Left lobe of liver (tissue), 2 donors: ENCODE results near the gene ULK4. TPM values are rescaled to one million over a fixed set of nuclear protein-coding genes. Genes with fewer than 3 reads are reported as not detected.
A peak's percentile ranks its signal among the peaks of the same experiment; 100 is the strongest.
"Not testable (repeated sequence)": the region's sequence is repeated elsewhere in the genome, so short reads cannot be mapped to it uniquely, and the experiment has no call there.

Source experiments
- ATAC-seq: fragments of 200-7000 bp; cut with Tn5 transposase; one replicate; pipeline ENCODE4 v1.9.1; 2020; ENCODE audit warnings: mild to moderate bottlenecking, moderate library complexity
- DNase-seq: peaks from one replicate; pipeline ENCODE4 v3.0.0-alpha.2; 2020; ENCODE audit warnings: low spot score
- total RNA-seq: library from RNA; stranded (reverse); gene quantifications from one replicate; pipeline ENCODE4 v1.2.1, GENCODE V29; 2021
- donor health status: DM: no; HTN: no; CAD: no; lungs with moderate emphysema.
- donor health status: DM: no; HTN: yes; CAD: no.

Gene ULK4
- total RNA-seq, 1 donor from 2014 or later = 2.3 TPM

DNA sequence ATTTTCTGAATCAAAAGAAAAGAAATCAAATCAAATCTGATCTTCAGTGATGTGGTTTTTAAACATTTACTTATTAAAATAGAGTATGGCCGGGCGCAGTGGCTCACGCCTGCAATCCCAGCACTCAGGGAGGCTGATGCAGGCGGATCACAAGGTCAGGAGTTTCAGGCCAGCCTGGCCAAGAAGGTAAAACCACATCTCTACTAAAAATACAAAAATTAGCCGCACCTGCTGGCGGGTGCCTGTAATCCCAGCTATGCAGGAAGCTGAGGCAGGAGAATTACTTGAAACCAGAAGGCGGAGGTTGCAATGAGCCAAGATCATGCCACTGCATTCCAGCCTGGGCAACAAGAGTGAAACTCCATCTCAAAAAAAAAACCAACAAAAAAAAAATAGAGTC lies 169.1 kb downstream of the ULK4 start:
- DNase-seq = no peak
- no peak for ATAC-seq

DNA sequence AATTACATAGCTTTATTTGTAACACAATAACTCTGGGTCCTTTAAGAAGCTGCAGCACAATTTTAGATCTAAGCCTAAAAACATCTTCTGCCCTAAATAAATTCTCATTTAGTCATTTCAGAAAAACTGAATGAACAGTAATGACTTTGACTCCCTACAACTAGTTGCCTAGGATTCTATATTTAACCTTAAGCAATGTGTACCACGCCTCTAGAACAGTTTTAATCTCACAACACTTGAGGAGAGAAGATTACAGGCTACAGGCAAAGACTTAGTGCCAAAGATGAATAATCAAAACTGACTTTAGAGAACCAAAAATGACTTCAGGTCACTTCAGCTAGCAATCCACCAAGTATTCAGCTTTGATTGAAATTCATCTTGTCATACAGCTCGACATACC lies 192.8 kb downstream of the ULK4 start:
- no peak for ATAC-seq

DNA sequence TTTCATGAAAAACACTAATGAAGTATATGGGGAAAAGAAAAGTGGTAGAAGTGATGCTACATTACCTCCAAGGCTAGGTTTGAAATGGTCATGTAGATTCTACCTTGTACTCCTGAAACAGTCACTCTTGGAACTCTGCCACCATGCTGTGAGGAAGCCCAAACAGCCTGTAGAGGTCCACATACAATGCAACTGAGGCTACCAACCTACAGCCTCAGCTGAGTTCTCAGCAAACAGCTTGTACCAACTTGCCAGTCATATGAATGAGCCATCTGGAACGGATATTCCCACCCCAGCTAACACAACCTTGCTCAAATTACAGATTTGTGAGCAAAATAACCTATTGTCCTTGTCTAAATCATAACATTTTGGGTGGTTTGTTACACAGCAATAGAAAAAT lies 193.5 kb downstream of the ULK4 start:
- DNase-seq (no peak), ATAC-seq (no peak)

More for the DNA sequence above, 192.8 kb downstream of the ULK4 start:
- no peak for DNase-seq

DNA sequence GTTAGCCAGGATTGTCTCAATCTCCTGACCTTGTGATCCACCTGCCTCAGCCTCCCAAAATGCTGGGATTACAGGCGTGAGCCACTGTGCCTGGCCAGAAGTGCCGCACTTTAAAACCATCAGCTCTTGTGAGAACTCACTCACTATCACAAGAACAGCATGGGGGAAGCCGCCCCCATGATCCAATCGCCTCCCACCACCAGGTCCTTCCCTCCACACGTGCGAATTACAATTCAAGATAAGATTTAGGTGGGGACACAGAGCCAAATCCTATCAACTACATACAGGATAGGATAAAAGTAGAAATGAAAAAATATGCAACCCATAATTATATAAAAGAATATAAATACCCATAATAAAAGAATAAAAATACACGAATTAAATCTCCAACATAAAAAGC lies 199.0 kb downstream of the ULK4 start:
- not testable (repeated sequence) for ATAC-seq

DNA sequence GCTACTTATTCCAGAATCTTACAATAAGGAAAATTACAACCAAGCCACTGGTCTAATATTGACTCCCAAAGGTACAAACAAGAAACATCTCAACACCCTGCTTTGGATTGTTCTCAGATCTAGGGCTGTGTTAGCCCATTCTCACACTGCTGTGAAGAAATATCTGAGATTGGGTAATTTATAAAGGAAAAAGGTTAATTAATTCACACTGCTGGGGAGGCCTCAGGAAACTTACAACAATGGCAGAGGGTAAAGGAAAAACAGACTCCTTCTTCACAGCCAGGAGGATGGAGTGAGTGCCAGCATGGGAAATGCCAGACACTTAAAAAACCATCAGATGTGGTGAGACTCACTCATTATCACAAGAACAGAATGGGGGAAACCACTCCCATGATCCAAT lies 208.3 kb downstream of the ULK4 start:
- no peak for ATAC-seq
- DNase-seq = no peak

More for the DNA sequence above, 199.0 kb downstream of the ULK4 start:
- not testable (repeated sequence) for DNase-seq

DNA sequence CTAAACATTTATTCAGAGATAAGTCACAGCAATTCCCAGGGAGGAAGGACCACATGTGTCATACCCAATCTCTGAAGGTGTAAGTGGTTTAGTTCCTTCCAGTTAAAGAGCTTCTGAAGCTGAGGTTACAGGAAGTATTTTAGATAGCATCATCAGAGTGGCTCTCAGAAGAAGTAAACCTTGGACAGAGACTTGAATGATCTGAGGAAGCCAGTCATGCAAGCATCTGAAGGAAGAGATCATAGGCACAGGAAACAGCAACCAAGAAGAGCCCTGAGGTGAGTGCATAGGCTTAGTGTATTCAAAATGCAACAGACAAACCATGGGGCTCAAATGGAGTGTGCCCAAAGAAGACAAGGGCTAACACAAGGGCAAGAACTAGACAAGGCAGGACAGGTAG lies 210.3 kb downstream of the ULK4 start:
- ATAC-seq (no peak), DNase-seq (no peak)

DNA sequence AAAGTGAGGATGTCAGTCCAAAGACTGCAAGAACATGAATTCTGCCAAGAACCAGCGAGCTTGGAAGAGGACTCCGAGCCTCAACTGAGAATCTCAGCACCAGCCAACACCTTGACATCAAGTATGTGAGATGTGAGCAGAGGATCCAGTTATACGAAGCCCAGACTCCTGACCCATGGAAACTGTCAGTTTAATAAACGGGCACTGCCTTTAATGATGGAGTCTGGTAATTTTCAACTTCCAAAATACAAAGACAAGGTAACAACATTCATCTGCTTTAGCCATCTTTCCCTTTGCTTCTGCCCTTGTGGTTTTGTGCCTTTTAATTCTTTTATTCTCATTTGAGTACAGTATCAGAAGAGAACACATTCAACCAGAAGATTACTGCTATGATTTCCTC lies 211.9 kb downstream of the ULK4 start:
- ATAC-seq (no peak), DNase-seq (no peak)

DNA sequence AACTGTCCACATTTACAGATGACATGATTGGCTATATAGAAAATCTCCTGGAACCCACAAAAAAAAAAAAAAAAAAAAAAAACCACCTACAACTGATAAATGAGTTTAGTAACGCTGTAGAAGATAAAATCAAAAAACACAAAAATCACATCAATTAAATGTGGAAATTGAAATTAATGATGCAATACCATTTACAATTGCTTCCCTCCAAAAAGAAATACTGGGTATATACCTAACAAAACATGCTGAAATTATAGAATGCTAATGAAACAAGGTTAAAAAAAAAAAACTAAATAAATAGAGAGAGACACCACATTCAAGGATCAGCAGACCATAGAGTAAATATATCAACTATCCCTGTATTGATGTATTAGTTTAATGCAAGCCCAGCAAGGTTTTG lies 215.7 kb downstream of the ULK4 start:
- no peak for DNase-seq
- ATAC-seq = no peak

DNA sequence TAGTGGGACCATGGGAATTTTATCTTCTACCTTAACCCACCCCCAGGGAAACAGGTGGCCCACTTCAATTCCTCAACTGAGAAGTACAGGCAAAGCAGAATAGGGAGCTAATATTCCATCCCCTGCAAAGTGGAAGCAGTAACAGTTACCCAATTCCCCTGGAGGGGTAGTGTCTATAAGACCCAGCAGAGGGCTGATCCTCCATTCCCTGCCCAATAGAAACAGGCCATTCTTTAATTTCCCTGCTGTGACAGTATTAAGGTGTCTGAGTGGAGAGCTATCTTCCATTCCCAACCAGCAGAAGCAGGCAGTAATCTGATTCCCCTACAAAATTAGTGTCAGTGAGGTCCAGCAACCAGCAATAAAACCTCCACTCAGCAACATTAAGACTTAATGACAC lies 219.8 kb downstream of the ULK4 start:
- no peak for DNase-seq
- no peak for ATAC-seq

DNA sequence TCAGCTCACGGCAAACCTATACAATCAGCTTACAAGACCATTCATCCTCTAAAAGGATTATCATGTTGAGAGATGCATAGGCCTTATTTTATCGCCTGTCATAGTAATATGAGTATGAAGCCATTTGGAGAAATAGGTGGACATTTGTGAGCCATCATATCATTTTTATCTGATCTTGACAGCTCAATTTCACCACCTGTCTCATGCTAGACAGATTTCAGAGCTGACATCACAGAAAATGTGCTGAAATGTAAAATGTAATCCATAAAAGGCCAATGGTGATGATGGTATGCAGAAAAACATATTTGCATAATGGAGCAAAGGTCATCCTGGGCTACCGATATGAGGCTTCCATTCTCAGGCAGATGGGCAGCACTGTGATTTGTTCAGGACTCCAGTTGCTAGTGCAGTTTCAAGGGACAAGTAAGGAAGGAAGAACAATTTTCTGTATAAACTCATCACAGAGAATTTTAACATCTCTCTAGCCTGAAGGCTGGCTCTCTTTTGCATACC lies 221.5 kb downstream of the ULK4 start:
- ATAC-seq (no peak), DNase-seq (no peak)

DNA sequence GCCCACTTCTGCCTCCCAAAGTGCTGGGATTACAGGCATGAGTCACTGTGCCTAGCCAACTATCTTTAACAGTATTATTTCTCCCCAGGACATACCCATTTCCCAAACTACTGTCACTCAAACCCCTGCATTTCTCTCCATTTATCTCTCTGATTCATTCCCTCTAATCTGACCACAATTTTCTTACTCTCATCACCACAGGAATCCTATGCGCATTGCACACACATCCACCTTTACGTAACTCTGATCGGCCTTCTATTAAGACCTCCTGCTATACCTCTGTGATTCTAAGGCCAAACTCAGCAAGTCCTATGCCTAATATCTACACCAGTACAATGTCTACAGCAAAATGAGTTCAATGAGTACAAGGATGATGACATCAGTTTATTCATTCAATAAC lies 235.0 kb downstream of the ULK4 start:
- ATAC-seq (no peak), DNase-seq (no peak)

DNA sequence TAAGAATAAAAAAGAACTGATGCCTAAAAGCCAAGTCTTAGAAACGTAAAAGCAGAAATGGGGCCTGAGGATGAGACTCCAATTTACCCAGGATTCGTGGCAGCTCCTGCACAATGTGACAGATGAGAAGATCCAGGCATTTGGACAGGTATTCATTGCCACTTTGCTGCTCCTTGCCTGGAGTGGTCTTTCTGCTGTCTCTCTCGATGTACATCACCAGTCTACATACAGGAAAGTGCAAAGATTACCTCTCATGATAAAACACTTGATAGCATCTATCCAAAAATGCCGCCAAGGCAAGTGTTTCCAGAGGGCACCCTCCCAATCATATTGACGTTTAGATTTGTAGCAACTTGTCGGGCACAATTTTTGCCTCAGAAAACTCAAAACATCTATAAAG lies 244.3 kb downstream of the ULK4 start:
- DNase-seq (no peak), ATAC-seq (no peak)

DNA sequence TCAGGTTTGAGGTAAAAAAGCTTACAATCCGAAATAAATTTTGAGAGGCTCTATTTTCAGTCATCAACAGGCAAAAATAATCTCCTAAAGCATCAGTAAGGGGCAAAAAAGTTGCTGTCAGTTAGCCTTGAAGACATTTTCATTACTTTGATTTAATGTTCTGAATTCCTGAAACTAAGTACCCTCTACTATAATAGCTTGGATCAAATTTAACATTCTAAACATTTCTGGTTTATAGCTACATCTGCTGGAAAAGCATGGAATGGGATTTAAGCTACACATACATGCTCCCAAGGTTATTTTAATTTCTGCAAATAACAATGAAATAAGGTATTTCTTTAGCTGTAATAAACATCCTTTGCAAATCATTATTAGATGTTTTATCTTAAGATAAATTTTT lies 245.4 kb downstream of the ULK4 start:
- DNase-seq = no peak
- peak; percentile 79 for ATAC-seq

DNA sequence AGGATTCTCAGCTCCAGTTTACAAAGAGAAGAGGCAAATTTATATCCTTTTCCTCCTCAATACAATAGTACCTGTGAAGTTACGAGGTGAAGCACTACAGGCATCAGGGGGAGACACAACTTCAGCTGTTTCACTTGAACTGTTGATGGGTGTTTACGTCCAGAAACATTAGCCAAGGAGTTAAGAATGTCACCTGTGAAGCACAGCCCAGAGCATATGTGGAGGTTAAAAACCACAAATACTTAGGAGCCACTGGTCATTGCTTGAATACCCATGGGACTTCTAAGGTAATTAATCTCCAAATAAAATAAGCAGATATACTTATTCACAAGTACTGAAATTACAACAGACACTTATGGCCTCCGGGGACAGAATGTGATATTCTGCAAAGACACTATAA lies 246.5 kb downstream of the ULK4 start:
- ATAC-seq = no peak

DNA sequence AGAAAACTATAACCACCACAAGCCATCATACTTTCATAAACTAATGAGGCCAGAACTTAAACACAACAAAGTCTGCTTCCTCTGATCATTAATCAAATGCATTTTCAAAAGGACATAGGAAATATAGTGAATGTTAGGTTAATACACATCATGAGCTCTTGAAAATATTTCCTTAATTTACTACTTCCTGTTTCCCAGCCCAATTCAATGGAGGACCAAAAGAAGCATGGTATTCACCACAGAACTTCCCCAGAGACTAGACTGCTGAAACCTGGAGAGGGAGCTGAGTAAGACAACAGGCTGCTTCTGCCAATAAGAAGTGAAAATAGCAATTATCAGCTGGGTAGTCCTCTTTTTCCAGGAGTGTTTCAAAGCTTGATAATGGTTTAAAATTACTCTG lies 250.3 kb downstream of the ULK4 start:
- DNase-seq (no peak), ATAC-seq (no peak)

More for the DNA sequence above, 246.5 kb downstream of the ULK4 start:
- DNase-seq = no peak

DNA sequence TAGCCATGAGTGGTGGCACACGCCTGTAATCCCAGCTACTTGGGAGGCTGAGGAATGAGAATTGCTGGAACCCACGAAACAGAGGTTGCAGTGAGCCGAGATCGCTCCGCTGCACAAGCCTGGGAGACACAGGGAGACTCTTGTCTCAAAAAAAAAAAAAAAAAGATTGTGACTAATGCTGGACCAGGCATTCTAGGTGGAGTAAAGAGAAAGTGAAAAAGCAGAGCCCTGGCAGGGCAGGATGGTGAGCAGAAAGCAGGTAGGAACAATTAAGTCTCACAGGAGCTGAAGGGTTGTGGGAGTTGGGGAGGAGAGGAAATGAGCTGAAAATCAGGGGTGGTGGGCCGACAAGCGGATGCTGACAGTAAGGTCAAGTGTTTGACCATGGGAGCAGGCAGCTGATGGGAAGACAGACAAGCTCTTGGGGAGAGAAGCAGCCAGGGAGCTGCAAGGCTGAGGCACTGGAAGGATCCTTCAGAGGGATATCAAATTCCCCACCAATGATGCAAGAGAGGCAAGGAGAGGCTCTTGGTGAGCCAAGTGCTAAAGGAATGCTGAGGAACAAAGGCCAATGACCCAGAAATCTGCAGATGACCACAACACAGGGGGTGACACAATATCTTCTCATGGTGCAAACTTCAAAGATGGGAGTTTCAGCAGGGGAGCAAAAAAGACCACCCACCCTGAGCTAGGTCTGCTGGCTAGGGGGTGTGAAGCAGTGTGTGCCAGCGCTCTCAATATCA lies 251.1 kb downstream of the ULK4 start:
- no peak for ATAC-seq
- DNase-seq = no peak

DNA sequence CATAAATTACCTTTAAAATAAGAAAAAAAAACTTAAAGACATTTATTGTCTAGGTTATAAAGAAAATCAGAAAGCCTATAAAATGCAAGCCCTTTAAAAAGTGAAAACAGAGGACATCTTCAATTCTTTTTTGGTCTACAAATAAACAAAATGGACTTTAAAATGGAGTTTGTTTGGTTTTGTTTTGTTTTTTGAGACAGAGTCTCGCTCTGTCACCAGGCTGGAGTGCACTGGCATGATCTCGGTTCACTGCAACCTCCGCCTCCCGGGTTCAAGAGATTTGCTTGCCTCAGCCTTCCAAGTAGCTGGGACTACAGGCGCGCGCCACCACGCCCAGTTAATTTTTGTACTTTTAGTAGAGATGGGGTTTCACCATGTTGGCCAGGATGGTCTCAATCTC lies 252.7 kb downstream of the ULK4 start:
- ATAC-seq, DNase-seq: not testable (repeated sequence)

DNA sequence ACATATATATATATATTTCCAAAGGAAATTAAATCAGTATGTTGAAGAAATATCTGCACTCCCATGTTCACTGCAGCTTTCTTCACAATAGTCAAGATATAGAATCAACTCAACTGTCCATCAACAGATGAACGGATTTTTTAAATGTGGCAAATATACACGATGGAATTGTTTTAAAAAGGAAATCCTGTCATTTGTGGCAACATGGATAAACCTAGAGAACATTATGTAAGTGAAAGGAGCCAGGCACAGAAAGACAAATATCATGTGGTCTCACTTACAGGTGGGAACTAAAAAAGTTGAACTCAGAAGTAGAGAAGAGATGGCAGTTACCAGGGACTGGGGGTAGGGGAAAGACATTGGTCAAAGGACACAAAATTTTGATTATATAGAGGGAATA lies 253.7 kb downstream of the ULK4 start:
- ATAC-seq (no peak), DNase-seq (no peak)

DNA sequence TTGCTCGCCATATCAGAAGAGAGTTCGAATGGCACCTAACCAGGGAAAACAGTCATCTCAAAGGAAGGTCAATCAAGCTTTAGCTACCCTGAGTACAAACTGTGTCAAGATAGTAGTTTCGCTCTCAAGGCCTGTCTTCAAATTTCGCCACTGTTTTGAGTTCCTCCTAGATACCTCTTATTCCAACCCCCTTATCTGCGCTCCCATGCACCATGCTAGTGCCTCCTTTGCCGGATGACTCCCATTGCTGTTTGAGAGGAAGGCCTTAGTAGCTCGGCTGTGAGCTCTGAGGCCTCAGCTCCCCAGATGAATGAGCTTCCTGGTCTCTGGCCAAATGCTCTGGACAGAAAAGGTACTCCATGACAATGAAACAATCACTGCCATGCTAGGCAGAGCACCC lies 256.0 kb downstream of the ULK4 start:
- DNase-seq (no peak), ATAC-seq (no peak)

DNA sequence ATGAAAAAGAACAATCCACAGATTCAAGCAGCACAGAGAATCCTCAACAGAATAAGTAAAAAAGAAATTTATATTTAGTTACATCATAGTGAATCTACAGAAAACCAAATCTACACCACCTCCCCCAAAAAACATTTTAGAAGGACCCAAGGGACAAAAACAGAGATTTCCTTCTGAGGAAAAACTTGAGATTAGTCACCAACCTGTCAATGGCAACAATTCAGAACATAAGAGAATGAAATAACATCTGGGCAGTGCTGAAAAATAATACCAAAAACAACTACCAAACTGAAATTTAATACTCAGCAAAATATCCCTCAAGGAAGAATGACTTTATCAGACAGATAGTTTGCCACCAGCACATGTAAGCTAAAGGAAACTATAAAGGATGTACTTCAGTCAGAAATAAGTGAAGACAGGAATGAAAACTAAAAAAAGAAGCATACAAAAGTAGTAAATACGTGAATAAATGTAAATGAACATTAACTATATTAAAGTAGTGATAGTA lies 260.7 kb downstream of the ULK4 start:
- DNase-seq (no peak), ATAC-seq (no peak)

DNA sequence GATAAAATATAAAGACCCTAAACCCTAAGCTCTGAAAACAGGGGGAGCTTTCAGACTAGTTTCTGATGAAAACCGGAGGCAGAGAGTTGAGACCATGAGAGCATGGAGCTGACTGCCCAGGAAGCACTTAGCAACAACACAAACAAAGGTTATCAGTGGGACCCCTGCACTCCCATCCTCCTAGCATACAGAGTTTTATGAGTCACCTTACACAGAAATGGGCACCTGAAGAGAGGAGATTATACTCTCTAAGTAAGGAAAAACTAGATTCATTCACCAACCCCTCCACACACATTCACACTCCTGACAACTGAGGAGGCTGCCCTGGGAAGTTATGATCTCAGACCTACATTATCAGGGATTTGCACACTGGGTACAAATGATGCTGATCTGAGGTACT lies 261.7 kb downstream of the ULK4 start:
- ATAC-seq (no peak), DNase-seq (no peak)

DNA sequence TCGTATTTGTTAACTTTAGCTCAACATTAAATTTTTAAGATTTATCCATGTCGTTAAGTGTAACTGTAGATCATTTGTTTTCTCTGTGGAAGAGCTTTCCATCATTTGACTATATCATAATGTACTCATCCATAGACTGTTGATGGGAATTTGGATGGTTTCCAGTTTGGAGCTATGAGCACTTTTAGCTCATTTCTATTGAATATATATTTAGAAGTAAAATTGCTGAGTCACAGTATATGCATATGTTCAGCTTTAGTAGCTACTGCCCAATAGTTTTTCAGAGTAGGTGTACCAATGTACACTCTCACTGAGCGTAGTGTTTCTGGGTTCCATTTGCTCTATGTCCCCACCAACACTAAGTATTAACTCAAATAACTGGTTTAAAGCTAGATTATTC lies 263.0 kb downstream of the ULK4 start:
- no peak for DNase-seq

DNA sequence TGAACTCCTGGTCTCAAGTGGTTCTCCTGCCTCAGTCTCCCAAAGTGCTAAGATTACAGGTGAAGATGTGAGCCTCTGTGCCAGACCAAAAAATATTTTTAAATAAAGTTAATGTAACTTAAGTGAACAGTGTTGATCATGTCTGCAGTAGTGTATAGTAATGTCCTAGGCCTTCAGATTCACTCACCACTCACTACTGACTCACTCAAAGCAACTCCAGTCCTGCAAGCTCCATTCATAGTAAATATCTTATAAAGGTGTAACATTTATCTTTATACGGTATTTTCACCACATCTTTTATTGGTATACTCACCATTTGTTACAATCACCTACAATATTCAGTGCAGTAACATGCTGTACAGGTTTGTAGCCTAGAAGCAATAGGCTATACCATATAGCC lies 264.2 kb downstream of the ULK4 start:
- ATAC-seq (no peak), DNase-seq (no peak)

More for the DNA sequence above, 263.0 kb downstream of the ULK4 start:
- no peak for ATAC-seq
